Measurements from ENCODE around the gene RBM38.
"Not testable (repeated sequence)": the region's sequence is repeated elsewhere in the genome, so short reads cannot be mapped to it uniquely, and the experiment has no call there.

RBM38 gene

DNA sequence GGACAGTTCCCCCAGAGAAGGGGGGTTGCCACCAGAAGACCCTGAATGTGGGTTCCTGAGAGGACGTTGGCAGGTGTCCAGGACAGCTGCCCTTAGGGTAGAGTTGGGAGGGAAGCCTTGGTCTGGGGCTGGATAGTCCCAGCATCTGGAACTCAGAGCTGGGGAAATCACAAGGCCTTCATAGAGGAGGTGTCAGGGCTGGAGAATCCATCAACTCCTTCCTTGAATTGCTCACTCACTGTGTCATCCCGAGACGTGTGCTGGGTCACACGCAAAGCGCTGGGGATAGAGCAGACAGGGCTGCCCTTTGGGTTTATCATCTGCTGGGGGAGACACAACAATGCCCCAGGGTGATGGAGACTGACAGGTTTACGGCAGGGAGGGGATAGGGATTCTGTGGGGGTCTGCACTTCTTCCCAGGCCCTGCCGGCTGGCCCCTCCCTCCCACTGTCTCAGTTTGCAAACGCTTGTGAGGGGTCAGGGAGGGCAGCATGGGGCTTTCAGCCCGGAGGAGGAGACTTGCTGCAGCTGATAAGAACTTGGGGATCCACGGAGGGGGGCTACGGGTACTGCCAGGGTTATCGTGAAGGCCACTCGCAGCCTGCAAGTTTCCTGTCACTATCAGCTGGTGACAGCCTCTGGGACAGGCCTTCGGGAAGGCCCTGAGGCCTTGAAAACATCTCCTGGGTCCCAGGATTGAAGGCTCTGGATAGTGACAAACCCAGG is 18.6 kb downstream of the RBM38 start:
- Mint-ChIP-seq H3K4me1 (peaks cover 28 to 46% of the 10 kb centered on the region in 2 donors), H3K36me3 (peaks cover 36 to 45% of the 10 kb centered on the region in 2 donors), H3K4me3 (no peak overlapping the region), H3K9me3 (no peaks in the 10 kb centered on the region), H3K27ac (peak overlapping the region; percentile 31), H3K27me3 (no peaks in the 10 kb centered on the region)
- DNase-seq (no peak), ATAC-seq (replicated peaks) (no peak)

DNA sequence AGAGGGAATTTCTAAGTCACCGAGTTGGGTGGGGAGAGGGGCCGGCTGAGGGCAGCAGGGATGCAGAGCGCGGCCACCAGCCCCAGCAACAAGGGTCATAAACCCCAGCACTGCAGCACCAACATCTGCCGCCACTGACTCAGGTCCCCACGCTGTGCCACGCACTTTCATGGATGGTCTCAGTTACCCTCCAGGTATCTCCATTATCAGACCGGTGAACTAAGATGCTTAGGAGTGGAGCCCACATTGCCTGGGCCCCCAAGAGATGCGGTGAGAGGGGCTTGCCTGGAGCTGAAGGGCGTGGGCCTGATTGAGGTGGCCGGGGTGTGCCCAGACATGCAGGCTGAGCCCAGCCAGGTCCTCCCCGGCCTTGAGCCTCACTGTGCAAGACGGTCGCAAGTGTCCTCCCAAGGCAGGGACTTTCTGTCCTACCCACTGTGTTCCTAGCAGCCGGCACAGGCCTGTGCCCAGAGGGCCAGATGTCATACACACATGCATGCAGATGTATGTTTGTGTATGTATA is 19.3 kb downstream of the RBM38 start:
- Mint-ChIP-seq H3K9me3 (no peaks in the 10 kb centered on the region), H3K36me3 (peaks cover 31 to 41% of the 10 kb centered on the region in 2 donors), H3K4me3 (no peak overlapping the region), H3K4me1 (peaks cover 27 to 46% of the 10 kb centered on the region in 2 donors), H3K27me3 (no peaks in the 10 kb centered on the region), H3K27ac (no peak overlapping the region)
- ATAC-seq (replicated peaks) (peak in 1 of 2 donors; percentile 7), DNase-seq (no peak)

DNA sequence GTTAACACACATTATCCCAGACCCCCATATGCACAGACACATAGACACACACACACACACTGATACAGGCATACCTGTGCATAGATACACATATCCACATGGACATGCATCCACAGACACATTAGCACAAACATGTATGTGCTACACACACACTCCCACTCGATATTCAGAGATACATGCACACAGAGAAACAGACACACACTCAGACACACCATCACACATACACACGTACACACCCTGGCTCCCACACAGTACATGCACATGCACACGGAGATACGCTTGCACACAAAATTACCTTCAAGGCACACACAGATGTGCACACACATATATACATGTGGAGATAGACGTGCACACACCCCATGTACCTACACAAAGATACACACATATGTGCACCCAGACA is 19.7 kb downstream of the RBM38 start:
- H3K27ac Mint-ChIP-seq = no peak overlapping the region
- no peaks in the 10 kb centered on the region for H3K27me3 Mint-ChIP-seq
- peaks cover 31 to 41% of the 10 kb centered on the region in 2 donors for H3K36me3 Mint-ChIP-seq
- peaks cover 28 to 51% of the 10 kb centered on the region in 2 donors for H3K4me1 Mint-ChIP-seq
- ATAC-seq (replicated peaks) (peak in 1 of 2 donors; percentile 21), DNase-seq (no peak)
- no peak overlapping the region for H3K4me3 Mint-ChIP-seq
- no peaks in the 10 kb centered on the region for H3K9me3 Mint-ChIP-seq

DNA sequence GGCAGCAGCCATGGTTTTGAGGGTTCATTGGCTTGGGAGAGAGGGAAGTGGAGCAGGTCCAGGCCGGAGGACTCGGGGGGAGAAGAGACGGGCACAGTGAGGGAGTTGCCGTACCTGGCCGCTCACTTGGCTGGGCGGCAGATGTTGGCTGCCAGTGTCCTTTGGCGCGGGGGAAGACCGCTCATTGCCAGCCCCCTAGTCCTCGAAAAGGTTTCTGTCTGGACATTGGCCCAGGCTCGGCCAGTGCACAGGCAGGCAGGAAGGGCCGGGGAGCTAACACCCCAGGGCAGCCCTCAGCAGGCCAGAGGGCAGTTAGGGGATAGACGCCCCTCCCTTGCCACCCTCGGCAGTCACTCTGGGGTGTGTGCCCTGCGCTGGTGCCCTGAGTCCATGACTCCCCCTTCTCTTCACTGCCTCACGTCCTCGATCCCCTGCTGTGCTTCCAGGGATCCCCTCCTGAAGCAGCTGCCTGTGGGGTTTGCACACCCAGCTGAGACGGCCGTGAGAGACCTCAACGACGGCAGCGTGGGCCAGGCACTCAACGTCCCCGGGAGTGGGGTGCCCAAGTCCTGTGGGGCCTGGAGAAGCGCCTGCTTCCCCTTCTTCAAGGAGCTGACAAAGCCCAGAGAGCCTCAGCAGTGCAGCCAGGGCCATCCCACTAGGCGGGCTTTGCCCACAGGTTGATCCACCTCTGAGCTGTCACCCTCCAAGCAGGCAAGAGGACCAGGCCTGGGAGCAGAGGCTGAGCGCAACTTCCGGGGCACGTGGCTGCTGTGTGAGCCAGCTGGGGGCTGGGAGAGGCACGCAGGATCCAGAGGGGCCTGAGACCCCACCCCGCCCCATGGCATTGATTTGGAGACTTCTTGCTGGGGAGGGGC is 20.4 kb downstream of the RBM38 start:
- Mint-ChIP-seq H3K27me3 (no peaks in the 10 kb centered on the region), H3K27ac (no peak overlapping the region), H3K9me3 (no peaks in the 10 kb centered on the region), H3K4me3 (no peak overlapping the region), H3K36me3 (peaks cover 29 to 38% of the 10 kb centered on the region in 2 donors), H3K4me1 (peaks cover 31 to 55% of the 10 kb centered on the region in 2 donors)
- DNase-seq (no peak), ATAC-seq (replicated peaks) (no peak)

DNA sequence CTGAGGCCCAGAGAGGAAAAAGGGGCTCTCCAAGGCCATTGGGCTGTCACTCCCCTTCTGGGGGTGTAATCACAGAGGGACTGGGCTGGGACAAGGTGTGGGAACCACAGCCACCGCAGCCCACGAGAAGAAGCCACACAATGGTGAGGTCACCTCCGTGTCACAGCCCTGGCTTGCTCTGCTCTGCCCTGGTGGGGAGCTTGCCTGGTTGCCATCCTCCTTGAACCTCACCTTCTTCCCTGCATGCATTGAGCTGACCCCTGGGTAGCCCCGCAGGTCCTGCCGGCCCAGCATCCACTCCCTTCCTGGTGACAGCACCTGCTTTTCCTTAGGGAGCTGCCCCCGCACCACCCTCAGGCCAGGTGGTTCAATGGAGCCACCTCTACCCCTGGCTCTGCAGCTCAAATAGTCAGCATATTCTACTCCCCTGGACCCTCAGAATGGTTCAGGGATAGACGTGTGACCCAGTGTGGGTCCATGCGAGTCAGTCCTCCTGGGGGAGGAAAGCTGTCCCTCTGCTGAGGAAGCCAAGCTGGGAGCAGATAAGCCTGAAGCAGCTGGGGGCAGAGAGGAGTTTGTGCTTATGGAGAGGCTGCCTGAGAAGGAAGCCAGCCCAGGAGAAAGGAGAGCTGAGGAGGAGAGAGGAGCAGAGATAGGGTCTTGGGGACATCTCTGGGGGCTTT is 21.3 kb downstream of the RBM38 start:
- Mint-ChIP-seq H3K27me3 (no peaks in the 10 kb centered on the region), H3K9me3 (no peaks in the 10 kb centered on the region), H3K27ac (peak overlapping the region; percentile 71), H3K4me1 (peaks cover 31 to 64% of the 10 kb centered on the region in 2 donors), H3K36me3 (peaks cover 22 to 30% of the 10 kb centered on the region in 2 donors), H3K4me3 (no peak overlapping the region)
- ATAC-seq (replicated peaks) = no peak
- no peak for DNase-seq

DNA sequence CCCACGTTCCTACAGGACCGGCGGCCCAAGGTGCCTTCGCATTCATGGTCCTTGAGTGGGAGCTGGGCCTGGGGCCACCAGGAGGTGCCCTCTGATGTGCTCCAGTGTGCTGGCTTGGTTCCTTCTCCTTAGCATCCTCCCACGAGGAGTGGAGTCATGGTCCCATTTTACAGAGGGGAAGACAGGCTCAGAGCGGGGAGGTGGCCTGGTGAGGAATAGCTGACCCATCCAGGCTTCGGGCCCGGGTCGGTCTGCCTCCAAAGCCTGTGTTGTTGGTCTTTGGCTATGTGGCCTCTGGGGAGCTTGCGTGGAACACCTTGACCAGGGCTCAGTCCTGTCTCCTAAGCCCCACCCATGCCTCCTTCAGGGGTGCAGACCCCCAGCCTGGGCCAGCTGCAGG is 22.8 kb downstream of the RBM38 start:
- Mint-ChIP-seq H3K27me3 (no peaks in the 10 kb centered on the region), H3K36me3 (peaks cover 11 to 16% of the 10 kb centered on the region in 2 donors), H3K4me1 (peaks cover 27 to 58% of the 10 kb centered on the region in 2 donors), H3K27ac (no peak overlapping the region), H3K9me3 (no peaks in the 10 kb centered on the region), H3K4me3 (no peak overlapping the region)
- DNase-seq = no peak
- ATAC-seq (replicated peaks) = no peak

DNA sequence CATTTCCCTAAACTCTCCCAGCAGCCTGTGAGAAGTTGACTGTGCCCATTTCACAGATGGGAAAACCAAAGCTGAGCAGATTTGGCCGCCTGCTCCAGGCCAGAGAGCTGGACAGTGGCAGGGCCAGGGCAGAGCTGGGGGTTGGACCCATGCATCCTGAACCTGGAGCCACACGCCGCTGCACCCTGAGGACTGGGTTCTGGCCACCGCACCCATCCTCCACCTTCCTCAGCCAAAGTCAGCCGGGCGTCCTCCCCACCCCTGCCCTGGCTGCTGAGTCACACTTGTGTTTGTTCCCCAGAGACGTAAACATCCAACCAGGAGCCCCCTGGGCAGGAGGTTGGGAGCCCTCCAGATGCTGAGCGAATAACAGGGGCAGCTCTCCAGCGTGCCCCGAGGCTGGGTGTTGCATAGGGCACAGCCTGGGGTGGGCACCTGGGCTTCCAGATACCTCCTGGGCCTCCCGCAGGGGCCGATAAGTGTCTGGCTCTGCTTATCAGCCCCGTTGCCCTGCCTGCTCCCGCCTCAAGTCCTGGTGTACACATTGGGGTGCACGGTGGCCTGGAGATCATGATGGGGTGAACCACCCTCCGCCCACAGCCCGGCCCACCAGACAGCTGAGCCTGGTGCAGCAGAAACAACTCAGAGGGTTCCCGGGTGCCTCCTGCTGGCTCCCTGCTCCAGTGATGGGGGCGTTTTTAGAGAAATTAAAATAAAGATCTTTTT is 23.8 kb downstream of the RBM38 start:
- H3K9me3 Mint-ChIP-seq = no peaks in the 10 kb centered on the region

DNA sequence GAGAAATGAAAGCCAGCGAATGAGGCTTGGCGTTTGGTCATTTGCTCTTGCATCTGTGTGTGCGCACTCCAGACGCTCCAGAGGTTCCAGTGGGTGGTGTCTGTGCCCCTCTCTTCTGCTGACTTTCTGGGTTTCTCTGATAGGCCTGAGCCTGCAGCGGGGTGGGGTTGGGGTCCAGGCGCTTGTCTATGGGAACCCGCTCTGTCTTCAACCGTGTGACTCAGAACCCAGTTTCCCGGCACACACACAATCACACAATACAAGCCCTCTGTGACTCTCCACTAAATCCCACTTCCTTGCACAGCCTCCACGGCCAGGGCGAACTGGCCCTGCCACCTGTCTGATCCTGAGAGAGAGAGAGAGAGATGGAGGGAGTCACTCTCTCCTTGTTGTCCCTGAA is 24.6 kb downstream of the RBM38 start:
- H3K27ac Mint-ChIP-seq = no peak overlapping the region
- peaks cover 0 to 5% of the 10 kb centered on the region in 2 donors for H3K36me3 Mint-ChIP-seq

More for the DNA sequence above, 23.8 kb downstream of the RBM38 start:
- peaks cover 25 to 48% of the 10 kb centered on the region in 2 donors for H3K4me1 Mint-ChIP-seq
- no peak overlapping the region for H3K4me3 Mint-ChIP-seq
- DNase-seq = no peak
- no peak overlapping the region for H3K27ac Mint-ChIP-seq
- H3K27me3 Mint-ChIP-seq = no peaks in the 10 kb centered on the region
- peaks cover 2 to 8% of the 10 kb centered on the region in 2 donors for H3K36me3 Mint-ChIP-seq
- peak in 1 of 2 donors; percentile 29 for ATAC-seq (replicated peaks)

DNA sequence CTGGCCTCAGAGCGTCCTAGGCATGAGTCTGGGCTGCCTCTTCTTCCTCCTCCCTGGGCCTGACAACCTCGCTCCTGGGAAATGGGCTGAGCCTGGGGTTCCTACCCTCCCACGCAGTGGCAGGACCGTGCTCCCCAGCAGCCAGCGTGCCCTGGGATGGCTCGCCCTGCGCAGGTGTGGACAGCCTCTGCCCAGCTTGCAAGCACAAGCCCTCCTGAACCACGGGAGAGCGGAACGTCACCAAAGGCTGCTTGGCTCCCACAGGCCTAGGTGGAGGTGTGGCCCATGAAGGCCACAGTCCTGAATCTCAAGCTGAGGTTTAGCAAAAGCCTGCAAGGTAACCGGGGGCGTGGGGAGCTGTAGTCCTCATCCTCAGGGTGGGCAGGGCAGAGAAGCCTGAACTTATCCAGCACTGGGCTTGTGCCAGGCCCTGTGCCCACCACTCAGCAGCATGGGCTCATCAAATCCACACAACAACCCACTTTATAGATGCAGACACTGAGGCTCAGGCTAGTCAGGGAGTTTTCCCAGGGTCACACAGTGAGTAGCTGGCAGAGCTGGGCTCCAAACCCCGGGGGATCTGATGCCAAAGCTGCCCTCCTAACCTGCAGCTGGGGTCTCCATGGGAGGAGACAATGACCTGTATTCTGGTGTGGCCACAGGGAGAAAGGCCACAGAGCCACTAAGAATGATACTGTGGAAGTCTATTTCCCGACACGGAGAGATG is 25.3 kb downstream of the RBM38 start:
- Mint-ChIP-seq H3K27me3 (no peaks in the 10 kb centered on the region), H3K4me3 (no peak overlapping the region), H3K36me3 (no peaks in the 10 kb centered on the region), H3K4me1 (peaks cover 23 to 36% of the 10 kb centered on the region in 2 donors), H3K27ac (peak overlapping the region; percentile 47), H3K9me3 (no peaks in the 10 kb centered on the region)
- DNase-seq = no peak
- ATAC-seq (replicated peaks) = no peak

More for the DNA sequence above, 24.6 kb downstream of the RBM38 start:
- H3K9me3 Mint-ChIP-seq = no peaks in the 10 kb centered on the region
- DNase-seq = no peak
- no peaks in the 10 kb centered on the region for H3K27me3 Mint-ChIP-seq
- H3K4me3 Mint-ChIP-seq = no peak overlapping the region
- H3K4me1 Mint-ChIP-seq = peaks cover 28 to 42% of the 10 kb centered on the region in 2 donors
- no peak for ATAC-seq (replicated peaks)

DNA sequence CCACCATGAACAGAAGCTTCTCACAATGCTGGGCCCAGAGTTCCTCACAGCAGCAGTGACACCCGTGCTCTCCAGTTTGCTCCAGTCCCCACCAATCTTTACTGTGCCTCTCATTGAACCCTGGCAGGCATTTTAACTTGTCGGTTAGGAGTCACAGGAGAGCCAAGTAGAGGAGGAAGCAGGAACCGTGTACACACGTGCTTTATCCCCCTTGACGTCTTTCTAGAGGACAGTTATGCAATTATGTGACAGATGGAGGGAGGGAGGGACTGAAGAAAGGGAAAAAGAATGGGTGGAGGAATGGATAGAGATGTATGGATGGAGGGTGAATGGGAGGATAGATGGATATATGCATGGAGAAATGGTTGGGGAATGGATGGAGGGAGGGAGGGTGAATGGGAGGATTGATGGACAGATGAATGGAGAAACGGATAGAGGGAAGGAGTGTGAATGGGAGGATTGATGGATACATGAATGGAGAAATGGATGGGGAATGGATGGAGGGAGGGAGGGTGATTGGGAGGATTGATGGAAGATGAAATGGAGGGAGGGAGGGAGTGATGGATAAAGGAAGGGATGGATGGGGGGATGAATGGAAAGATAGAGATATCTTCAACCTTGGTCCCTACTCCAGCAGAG is 26.0 kb downstream of the RBM38 start:
- no peak overlapping the region for H3K4me3 Mint-ChIP-seq
- peaks cover 25 to 42% of the 10 kb centered on the region in 2 donors for H3K4me1 Mint-ChIP-seq
- DNase-seq (no peak), ATAC-seq (replicated peaks) (no peak)
- no peaks in the 10 kb centered on the region for H3K27me3 Mint-ChIP-seq
- no peaks in the 10 kb centered on the region for H3K36me3 Mint-ChIP-seq
- H3K27ac Mint-ChIP-seq = no peak overlapping the region
- no peaks in the 10 kb centered on the region for H3K9me3 Mint-ChIP-seq

DNA sequence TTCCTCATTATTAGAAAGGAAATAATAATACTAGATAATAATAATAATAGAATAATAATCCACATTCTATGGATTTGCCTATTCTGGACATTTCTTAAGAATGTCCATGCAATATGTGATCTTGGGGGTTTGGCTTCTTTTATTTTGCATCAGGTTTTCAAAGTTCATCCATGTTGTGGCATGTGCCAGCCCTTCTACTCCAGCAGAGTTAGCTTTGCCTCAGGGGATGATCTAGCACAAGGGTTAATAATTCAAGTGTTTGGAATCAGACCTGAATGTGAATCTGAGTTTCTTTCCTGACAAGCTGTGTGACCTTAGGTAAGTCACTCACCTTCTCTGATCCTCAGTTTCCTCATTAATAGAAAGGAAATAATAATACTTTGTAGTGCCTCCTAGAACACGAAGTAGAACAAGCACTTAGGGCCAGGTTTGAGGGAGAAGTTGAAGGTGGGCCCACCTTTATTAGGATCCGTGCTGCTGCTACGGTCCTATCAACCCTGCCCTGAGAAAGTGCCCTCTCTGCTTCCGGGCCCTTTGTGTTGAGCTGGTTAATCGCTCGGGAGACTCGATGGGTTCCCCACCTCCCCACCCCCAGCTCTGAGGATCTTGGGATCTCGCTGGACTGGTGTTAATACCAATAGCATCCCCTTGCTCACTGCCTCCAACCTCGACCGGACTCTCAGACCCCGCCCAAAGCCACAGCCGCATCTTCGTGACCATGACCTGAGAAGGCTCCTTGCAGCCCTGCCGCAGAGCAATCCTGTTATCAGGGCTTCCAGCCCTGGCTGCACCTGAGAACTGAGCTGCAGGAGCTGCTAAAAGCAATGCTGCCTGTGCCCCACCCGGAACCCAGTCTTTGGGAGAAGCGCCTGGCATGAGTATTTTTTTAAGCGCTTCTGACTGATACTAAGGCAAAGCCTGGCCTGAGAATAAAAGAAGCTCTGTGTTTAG is 26.9 kb downstream of the RBM38 start:
- ATAC-seq (replicated peaks) (no peak), DNase-seq (no peak)
- peaks cover 21 to 37% of the 10 kb centered on the region in 2 donors for H3K4me1 Mint-ChIP-seq
- H3K27me3 Mint-ChIP-seq = no peaks in the 10 kb centered on the region
- H3K9me3 Mint-ChIP-seq = no peaks in the 10 kb centered on the region
- no peak overlapping the region for H3K27ac Mint-ChIP-seq
- H3K4me3 Mint-ChIP-seq = no peak overlapping the region
- H3K36me3 Mint-ChIP-seq = no peaks in the 10 kb centered on the region

DNA sequence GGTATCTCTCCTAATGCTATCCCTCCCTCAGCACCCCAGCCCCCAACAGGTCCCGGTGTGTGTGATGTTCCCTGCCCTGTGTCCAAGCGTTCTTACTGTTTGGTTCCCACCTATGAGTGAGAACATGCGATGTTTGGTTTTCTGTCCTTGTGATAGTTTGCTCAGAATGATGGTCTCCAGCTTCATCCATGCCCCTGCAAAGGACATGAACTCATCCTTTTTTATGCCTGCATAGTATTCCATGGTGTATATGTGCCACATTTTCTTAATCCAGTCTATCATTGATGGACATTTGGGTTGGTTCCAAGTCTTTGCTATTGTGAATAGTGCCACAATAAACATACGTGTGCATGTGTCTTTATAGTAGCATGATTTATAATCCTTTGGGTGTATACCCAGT is 28.3 kb downstream of the RBM38 start:
- not testable (repeated sequence) for H3K36me3 Mint-ChIP-seq; ATAC-seq (replicated peaks); H3K4me3 Mint-ChIP-seq; DNase-seq; H3K9me3 Mint-ChIP-seq; H3K27ac Mint-ChIP-seq; H3K27me3 Mint-ChIP-seq
- peaks cover 22 to 47% of the 10 kb centered on the region in 2 donors for H3K4me1 Mint-ChIP-seq
